Activated CD4-positive, alpha-beta T cell treated with anti-CD3 and anti-CD28 coated beads for 36 hours (primary cell): ENCODE measurements around the gene CLDN5. TPM values are rescaled to one million over a fixed set of nuclear protein-coding genes. Genes with fewer than 3 reads are reported as not detected.

Experiments
- ATAC-seq: fragments of 200-7000 bp; cut with Tn5 transposase; one replicate; pipeline ENCODE4 v1.10.0; 2021; ENCODE audit warnings: mild to moderate bottlenecking, moderate library complexity
- CTCF ChIA-PET: fragments of 350-600 bp; sonication (Branson Sonifier 250); formaldehyde crosslinking; loops from one replicate; lab custom pipeline; 2021; ENCODE audit warnings: antibody characterized with exemption; lab: Charles Lee
- POLR2A ChIA-PET: fragments of 350-600 bp; sonication (Branson Sonifier 250); formaldehyde crosslinking; loops from one replicate; lab custom pipeline; 2021; ENCODE audit warnings: antibody characterized with exemption, inconsistent platforms; lab: Charles Lee
- DNase-seq: peaks from one replicate; pipeline ENCODE4 v3.0.0-alpha.2; 2020
- H3K27ac Mint-ChIP-seq: one replicate; pipeline ENCODE4 v1.8.0; 2021; ENCODE audit warnings: mixed read lengths
- H3K27me3 Mint-ChIP-seq: one replicate; pipeline ENCODE4 v1.8.0; 2021; ENCODE audit warnings: mixed read lengths
- H3K36me3 Mint-ChIP-seq: one replicate; pipeline ENCODE4 v1.8.0; 2021; ENCODE audit warnings: low read depth, mixed read lengths
- H3K4me1 Mint-ChIP-seq: one replicate; pipeline ENCODE4 v1.8.0; 2021; ENCODE audit warnings: mixed read lengths
- H3K4me3 Mint-ChIP-seq: one replicate; pipeline ENCODE4 v1.8.0; 2021; ENCODE audit warnings: mild to moderate bottlenecking, moderate library complexity, mixed read lengths
- H3K9me3 Mint-ChIP-seq: one replicate; pipeline ENCODE4 v1.8.0; 2021; ENCODE audit warnings: low read depth, mixed read lengths
- intact Hi-C, 2 experiments: fragments of 100-400 bp; cut with DNase I in 1 of 2; cut with micrococcal nuclease in 1 of 2; formaldehyde crosslinking; loops; one replicate each; pipeline versions ENCODE4 v1.14.2 to v1.15.1; 2022 to 2024; cut with DNase I, micrococcal nuclease
- total RNA-seq, 2 experiments: library from RNA; stranded (reverse); gene quantifications; one replicate each; pipeline ENCODE4 v1.2.3, GENCODE V29; 2021

CLDN5 gene
- total RNA-seq, 2 experiments from 2014 or later: not detected

- Mint-ChIP-seq H3K27me3 (peaks cover 23% of the 10 kb centered on the region), H3K4me3 (no peak overlapping the region), H3K36me3 (no peaks in the 10 kb centered on the region), H3K9me3 (no peaks in the 10 kb centered on the region), H3K27ac (no peak overlapping the region), H3K4me1 (peaks cover 5% of the 10 kb centered on the region)
- ChIA-PET CTCF (no interaction called here), POLR2A (interaction anchor here (0.6 kb wide), 1 partner anchor 11 kb away, joined by 3 read pairs; no protein-coding TSS in a partner anchor)
- intact Hi-C loops: no loop called here
- ATAC-seq (no peak), DNase-seq (no peak)
These were observed 3.7 kb upstream of the CLDN5 start for GRCh38 chr22:19527861-19528417.

- Mint-ChIP-seq H3K27ac (no peak overlapping the region), H3K27me3 (peaks cover 26% of the 10 kb centered on the region), H3K9me3 (no peaks in the 10 kb centered on the region), H3K4me3 (no peak overlapping the region), H3K4me1 (peaks cover 5% of the 10 kb centered on the region), H3K36me3 (no peaks in the 10 kb centered on the region)
- intact Hi-C loops: no loop called here
- ATAC-seq (no peak), DNase-seq (no peak)
- CTCF ChIA-PET: interaction anchor here (1.2 to 1.5 kb wide), 2 partner anchors 13 to 102 kb away, joined by 3 to 9 read pairs; no protein-coding TSS in a partner anchor
- POLR2A ChIA-PET: interaction anchor here (0.6 kb wide), 1 partner anchor 11 kb away, joined by 3 read pairs; no protein-coding TSS in a partner anchor
These were observed 3.1 kb upstream of the CLDN5 start for GRCh38 chr22:19527321-19527721.

GRCh38 chr22:19526702-19527111 is 2.5 kb upstream of the CLDN5 start:
- Mint-ChIP-seq H3K4me3 (no peak overlapping the region), H3K4me1 (peaks cover 5% of the 10 kb centered on the region), H3K36me3 (no peaks in the 10 kb centered on the region), H3K27me3 (peaks cover 26% of the 10 kb centered on the region), H3K9me3 (no peaks in the 10 kb centered on the region), H3K27ac (no peak overlapping the region)
- ATAC-seq: no peak
- POLR2A ChIA-PET: no interaction called here
- CTCF ChIA-PET: interaction anchor here (1.2 to 1.5 kb wide), 2 partner anchors 14 to 103 kb away, joined by 3 to 9 read pairs; no protein-coding TSS in a partner anchor
- DNase-seq: no peak
- intact Hi-C loops: no loop called here

GRCh38 chr22:19526076-19526701 is 2.0 kb upstream of the CLDN5 start:
- Mint-ChIP-seq H3K4me1 (peaks cover 5% of the 10 kb centered on the region), H3K9me3 (no peaks in the 10 kb centered on the region), H3K4me3 (no peak overlapping the region), H3K27me3 (peaks cover 26% of the 10 kb centered on the region), H3K36me3 (no peaks in the 10 kb centered on the region), H3K27ac (no peak overlapping the region)
- intact Hi-C loops: no loop called here
- no peak for DNase-seq
- CTCF ChIA-PET: interaction anchor here (1.2 to 1.5 kb wide), 2 partner anchors 14 to 103 kb away, joined by 3 to 9 read pairs; no protein-coding TSS in a partner anchor
- no peak for ATAC-seq
- POLR2A ChIA-PET: no interaction called here

GRCh38 chr22:19525666-19526065 is 1.5 kb upstream of the CLDN5 start:
- Mint-ChIP-seq H3K27me3 (peaks cover 26% of the 10 kb centered on the region), H3K27ac (no peak overlapping the region), H3K4me1 (peaks cover 5% of the 10 kb centered on the region), H3K9me3 (no peaks in the 10 kb centered on the region), H3K36me3 (peaks cover 2% of the 10 kb centered on the region), H3K4me3 (no peak overlapping the region)
- ChIA-PET POLR2A (no interaction called here), CTCF (no interaction called here)
- intact Hi-C loops: no loop called here
- DNase-seq (no peak), ATAC-seq (no peak)

GRCh38 chr22:19525116-19525660 is 978 bp upstream of the CLDN5 start:
- H3K9me3 Mint-ChIP-seq: no peaks in the 10 kb centered on the region
- no peak for DNase-seq
- ATAC-seq: no peak
- no peak overlapping the region for H3K27ac Mint-ChIP-seq
- H3K27me3 Mint-ChIP-seq: peaks cover 26% of the 10 kb centered on the region
- ChIA-PET POLR2A (no interaction called here), CTCF (no interaction called here)
- peak overlapping the region; percentile 5 for H3K4me3 Mint-ChIP-seq
- peaks cover 5% of the 10 kb centered on the region for H3K36me3 Mint-ChIP-seq
- peaks cover 5% of the 10 kb centered on the region for H3K4me1 Mint-ChIP-seq
- intact Hi-C loops: no loop called here

GRCh38 chr22:19523240-19524169 is 705 bp downstream of the CLDN5 start:
- Mint-ChIP-seq H3K27ac (no peak overlapping the region), H3K27me3 (peaks cover 26% of the 10 kb centered on the region), H3K4me1 (peaks cover 5% of the 10 kb centered on the region), H3K9me3 (no peaks in the 10 kb centered on the region), H3K4me3 (peak overlapping the region; percentile 19), H3K36me3 (peaks cover 12% of the 10 kb centered on the region)
- ATAC-seq: peak; percentile 60
- DNase-seq: peak; percentile 46
- ChIA-PET POLR2A (no interaction called here), CTCF (interaction anchor here (0.6 to 1.6 kb wide), 2 partner anchors 53 to 107 kb away, joined by 4 to 8 read pairs; no protein-coding TSS in a partner anchor)
- intact Hi-C loops: loop anchor here (1.0 to 5.0 kb wide), 2 partner anchors 107 to 109 kb away; no protein-coding TSS in a partner anchor

GRCh38 chr22:19522881-19523239 is 1.4 kb downstream of the CLDN5 start:
- CTCF ChIA-PET: interaction anchor here (1.6 kb wide), 1 partner anchor 107 kb away, joined by 8 read pairs; no protein-coding TSS in a partner anchor
- intact Hi-C loops: loop anchor here (1.0 to 5.0 kb wide), 2 partner anchors 107 to 109 kb away; no protein-coding TSS in a partner anchor
- Mint-ChIP-seq H3K9me3 (no peaks in the 10 kb centered on the region), H3K4me3 (no peak overlapping the region), H3K4me1 (peaks cover 5% of the 10 kb centered on the region), H3K27ac (no peak overlapping the region), H3K27me3 (peaks cover 26% of the 10 kb centered on the region), H3K36me3 (peaks cover 16% of the 10 kb centered on the region)
- DNase-seq (no peak), ATAC-seq (no peak)
- POLR2A ChIA-PET: no interaction called here

- ChIA-PET POLR2A (no interaction called here), CTCF (interaction anchor here (0.6 to 1.6 kb wide), 2 partner anchors 8 to 108 kb away, joined by 4 to 8 read pairs; no protein-coding TSS in a partner anchor)
- ATAC-seq (no peak), DNase-seq (peak; percentile 21)
- Mint-ChIP-seq H3K27me3 (peaks cover 26% of the 10 kb centered on the region), H3K4me1 (peaks cover 5% of the 10 kb centered on the region), H3K36me3 (peaks cover 21% of the 10 kb centered on the region), H3K9me3 (no peaks in the 10 kb centered on the region), H3K4me3 (no peak overlapping the region), H3K27ac (no peak overlapping the region)
- intact Hi-C loops: loop anchor here in 1 of 2 experiments (5.0 kb wide), 1 partner anchor 110 kb away; no protein-coding TSS in a partner anchor
These were observed 1.9 kb downstream of the CLDN5 start for GRCh38 chr22:19522190-19522880.

GRCh38 chr22:19520566-19521305 is 3.5 kb downstream of the CLDN5 start:
- H3K27ac Mint-ChIP-seq: no peak overlapping the region
- ATAC-seq: no peak
- no peaks in the 10 kb centered on the region for H3K9me3 Mint-ChIP-seq
- ChIA-PET CTCF (interaction anchor here (0.6 kb wide), 1 partner anchor 46 kb away, joined by 3 read pairs; no protein-coding TSS in a partner anchor), POLR2A (interaction anchor here (0.6 kb wide), 1 partner anchor 109 kb away, joined by 3 read pairs; no protein-coding TSS in a partner anchor)
- H3K4me3 Mint-ChIP-seq: no peak overlapping the region
- intact Hi-C loops: loop anchor here in 1 of 2 experiments (5.0 kb wide), 1 partner anchor 112 kb away; no protein-coding TSS in a partner anchor
- H3K4me1 Mint-ChIP-seq: peaks cover 5% of the 10 kb centered on the region
- peaks cover 17% of the 10 kb centered on the region for H3K27me3 Mint-ChIP-seq
- peaks cover 30% of the 10 kb centered on the region for H3K36me3 Mint-ChIP-seq
- no peak for DNase-seq
